ENCODE measurements around the gene PRICKLE2. TPM values are rescaled to one million over a fixed set of nuclear protein-coding genes. Genes with fewer than 3 reads are reported as not detected.

The PRICKLE2 gene
- total and polyA plus RNA-seq, 7 donors: 0.34 to 4.9 (median 2.2) TPM

DNA sequence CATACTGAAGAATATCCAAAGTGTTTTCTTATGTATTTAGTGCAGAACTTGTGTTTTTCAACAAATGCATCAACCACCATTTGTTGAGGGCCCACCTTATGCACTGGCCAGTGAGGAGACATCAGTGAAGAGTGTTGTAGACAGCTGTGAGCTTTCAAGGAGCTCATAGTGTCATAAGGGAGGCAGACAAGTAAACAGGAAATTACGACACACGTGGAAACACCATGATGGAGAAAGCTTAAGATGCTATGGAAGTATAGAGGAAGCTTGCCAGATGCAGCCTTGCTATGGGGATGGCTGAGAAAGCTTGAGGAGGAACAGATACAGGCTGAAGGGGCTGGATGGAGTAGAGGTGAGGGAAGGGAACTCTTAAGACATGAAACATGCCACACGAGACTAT is 151.2 kb downstream of the PRICKLE2 start:
- Histone ChIP-seq H3K9me3 (no peaks in the 10 kb centered on the region), H3K4me3 (no peak overlapping the region), H3K27me3 (ENCODE audit: insufficient read depth in 3 of 3, low read length in 2 of 3) (no peaks in the 10 kb centered on the region), H3K36me3 (ENCODE audit: insufficient read depth in 1 of 2, low read depth in 1 of 2) (no peaks in the 10 kb centered on the region), H3K4me1 (no peaks in the 10 kb centered on the region), H3K27ac (no peak overlapping the region)
- 74 to 79% (median 78%) methylated on average over 3 of the region's 3 CpGs for WGBS, 3 donors
- ATAC-seq (no peak), DNase-seq (no peak)
- TF ChIP-seq CTCF (IDR thresholded peaks at IDR 0.05): no peak
- intact Hi-C loops (cut with DNase I): no loop called here

DNA sequence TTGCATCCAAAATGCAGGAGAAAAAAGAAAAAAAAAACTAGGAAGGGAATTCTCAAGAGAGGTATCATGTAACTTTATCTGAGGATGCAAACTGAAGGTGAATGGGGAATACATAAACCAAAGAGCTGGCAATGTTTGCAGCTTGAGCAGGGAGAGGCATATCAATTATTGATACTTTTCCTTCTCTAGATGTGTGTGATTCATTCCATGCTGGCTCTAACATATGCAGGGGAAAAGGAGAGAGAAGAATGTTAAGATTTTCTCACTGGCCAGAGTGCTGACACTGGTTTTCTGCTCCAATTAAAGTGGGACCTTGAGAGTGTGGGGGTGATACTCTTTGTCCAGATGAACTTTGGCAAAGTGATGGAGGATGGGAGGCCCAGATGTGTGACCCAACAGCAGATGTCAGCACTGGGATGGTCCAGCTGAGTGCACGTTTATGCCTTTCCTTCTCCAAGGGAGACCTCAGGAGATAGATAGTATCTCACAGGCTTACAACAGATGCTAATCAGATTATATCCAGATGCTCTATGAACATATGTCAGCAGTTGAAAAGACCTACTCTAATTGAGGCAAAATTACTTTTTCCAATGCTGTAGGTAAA is 152.0 kb downstream of the PRICKLE2 start:
- Histone ChIP-seq H3K27me3 (ENCODE audit: insufficient read depth in 3 of 3, low read length in 2 of 3) (no peaks in the 10 kb centered on the region), H3K4me3 (no peak overlapping the region), H3K36me3 (ENCODE audit: insufficient read depth in 1 of 2, low read depth in 1 of 2) (no peaks in the 10 kb centered on the region), H3K4me1 (no peaks in the 10 kb centered on the region), H3K9me3 (no peaks in the 10 kb centered on the region), H3K27ac (no peak overlapping the region)
- WGBS, 3 donors: 13 to 28% (median 20%) methylated on average over 1 of the region's 1 CpG
- no peak for TF ChIP-seq CTCF (IDR thresholded peaks at IDR 0.05)
- intact Hi-C loops (cut with DNase I): no loop called here
- DNase-seq (no peak), ATAC-seq (peak in 1 of 4 donors; percentile 43)

- Histone ChIP-seq H3K36me3 (ENCODE audit: insufficient read depth in 1 of 2, low read depth in 1 of 2) (no peaks in the 10 kb centered on the region), H3K4me3 (no peak overlapping the region), H3K4me1 (no peaks in the 10 kb centered on the region), H3K27me3 (ENCODE audit: insufficient read depth in 3 of 3, low read length in 2 of 3) (peaks cover 0 to 1% (median 0%) of the 10 kb centered on the region in 3 donors), H3K27ac (no peak overlapping the region), H3K9me3 (no peaks in the 10 kb centered on the region)
- ATAC-seq: no peak
- no peak for DNase-seq
- TF ChIP-seq CTCF (IDR thresholded peaks at IDR 0.05): no peak
- WGBS, 3 donors: 43 to 72% (median 68%) methylated on average over 2 of the region's 2 CpGs
- intact Hi-C loops (cut with DNase I): no loop called here
These were observed 153.1 kb downstream of the PRICKLE2 start for GRCh38 chr3:64072126-64072525.

DNA sequence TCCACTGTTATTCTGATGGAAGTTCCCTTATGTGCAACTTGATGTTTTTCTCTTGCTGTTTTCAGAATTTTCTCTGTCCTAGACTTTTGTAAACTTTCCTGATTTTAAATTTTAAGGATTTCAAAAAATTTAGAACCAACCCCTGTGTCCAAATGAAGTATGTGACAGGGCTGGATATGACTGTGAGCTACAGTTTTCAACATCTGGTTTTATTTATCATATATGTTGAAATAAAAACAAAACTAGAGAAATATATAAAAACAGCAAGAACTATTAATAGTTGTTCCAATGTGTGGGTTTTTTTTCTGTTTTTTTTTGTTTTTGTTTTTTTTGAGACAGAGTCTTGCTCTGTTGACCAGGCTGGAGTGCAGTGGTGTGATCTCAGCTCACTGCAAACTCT is 154.6 kb downstream of the PRICKLE2 start:
- no peak overlapping the region for H3K27ac ChIP-seq
- H3K27me3 ChIP-seq (ENCODE audit: insufficient read depth in 3 of 3, low read length in 2 of 3): peaks cover 0 to 4% (median 0%) of the 10 kb centered on the region in 3 donors
- no peaks in the 10 kb centered on the region for H3K36me3 ChIP-seq (ENCODE audit: insufficient read depth in 1 of 2, low read depth in 1 of 2)
- no peak for ATAC-seq
- no peaks in the 10 kb centered on the region for H3K4me1 ChIP-seq
- no peak overlapping the region for H3K4me3 ChIP-seq
- intact Hi-C loops (cut with DNase I): no loop called here
- no peak for DNase-seq
- no peak for TF ChIP-seq CTCF (IDR thresholded peaks at IDR 0.05)
- H3K9me3 ChIP-seq: no peaks in the 10 kb centered on the region
